CD4-positive, alpha-beta T cell treated with Interleukin-1 beta for 1 hour (primary cell): ENCODE results near the gene PLIN4.
"Not testable (repeated sequence)": the region's sequence is repeated elsewhere in the genome, so short reads cannot be mapped to it uniquely, and the experiment has no call there.

Source experiments
- DNase-seq, 2 donors: peaks; one replicate each; pipeline ENCODE4 v3.0.0-alpha.2; 2020 to 2022

PLIN4 gene

GRCh38 chr19:4547303-4548237 lies 29.3 kb upstream of the PLIN4 start:
- DNase-seq: peak in 1 of 2 donors; percentile 38

GRCh38 chr19:4543842-4544647 lies 25.8 kb upstream of the PLIN4 start:
- no peak for DNase-seq

- DNase-seq: no peak
Observed at GRCh38 chr19:4542896-4543841, 24.9 kb upstream of the PLIN4 start.

- not testable (repeated sequence) for DNase-seq
Observed at GRCh38 chr19:4541806-4542145, 23.5 kb upstream of the PLIN4 start.

- peak in 1 of 2 donors; percentile 37 for DNase-seq
Observed at GRCh38 chr19:4541114-4541805, 23.0 kb upstream of the PLIN4 start.

GRCh38 chr19:4539693-4540581 lies 21.7 kb upstream of the PLIN4 start, which contains the start of gene LRG1:
LRG1 (minus strand) TSS chr19:4540036; CDS start chr19:4540013, 23 bp downstream.
- DNase-seq: peak; percentile 12 to 62

- no peak for DNase-seq
Observed at GRCh38 chr19:4539169-4539692, 20.9 kb upstream of the PLIN4 start.

GRCh38 chr19:4538601-4538954 lies 20.3 kb upstream of the PLIN4 start:
- no peak for DNase-seq

- DNase-seq: no peak
Observed at GRCh38 chr19:4537953-4538600, 19.8 kb upstream of the PLIN4 start.

- DNase-seq: no peak
Observed at GRCh38 chr19:4536798-4537197, 18.5 kb upstream of the PLIN4 start.

GRCh38 chr19:4534836-4535658 lies 16.8 kb upstream of the PLIN4 start, which contains the start of gene PLIN5:
PLIN5 (minus strand) TSS chr19:4535224; CDS start chr19:4534074, 1,150 bp downstream.
- peak; percentile 46 to 60 for DNase-seq

GRCh38 chr19:4533835-4534424 lies 15.6 kb upstream of the PLIN4 start:
- DNase-seq: no peak

- no peak for DNase-seq
Observed at GRCh38 chr19:4533334-4533733, 15.0 kb upstream of the PLIN4 start.

- DNase-seq: no peak
Observed at GRCh38 chr19:4531562-4532165, 13.4 kb upstream of the PLIN4 start.

GRCh38 chr19:4529924-4530522 lies 11.7 kb upstream of the PLIN4 start:
- DNase-seq: no peak

- DNase-seq: no peak
Observed at GRCh38 chr19:4528843-4529242, 10.6 kb upstream of the PLIN4 start.

- DNase-seq: not testable (repeated sequence)
Observed at GRCh38 chr19:4527377-4527776, 9.1 kb upstream of the PLIN4 start.

GRCh38 chr19:4525563-4526002 lies 7.3 kb upstream of the PLIN4 start:
- no peak for DNase-seq
